Kidney (tissue), 14 donors: ENCODE data around the gene CRHR2. TPM values are rescaled to one million over a fixed set of nuclear protein-coding genes. Genes with fewer than 3 reads are reported as not detected.
A peak's percentile ranks its signal among the peaks of the same experiment; 100 is the strongest.

Experiments used
- DNase-seq, 5 donors: peaks; one replicate each; pipeline ENCODE4 v3.0.0-alpha.2; 2013 to 2020
- FAIRE-seq: peaks from 2 replicates; lab custom pipeline; 2012; peaks lifted over from hg19 to GRCh38; lab: Jason Lieb, UNC
- H3K27ac ChIP-seq, 2 donors: one replicate each; pipeline ENCODE4 v1.7.0; 2013; ENCODE audit warnings: low read depth in 2 of 2, low read length in 2 of 2, inconsistent platforms in 1 of 2
- H3K27me3 ChIP-seq: one replicate; pipeline ENCODE4 v1.7.1; 2013; ENCODE audit warnings: low read length, inconsistent platforms; ENCODE audit not compliant: control insufficient read depth, insufficient read depth
- H3K36me3 ChIP-seq, 3 donors: one replicate each; pipeline versions ENCODE4 v1.7.0 to v1.7.1; 2013; ENCODE audit warnings: low read length in 3 of 3, control low read depth in 1 of 3, inconsistent platforms in 1 of 3; ENCODE audit not compliant: insufficient read depth in 3 of 3, control insufficient read depth in 2 of 3
- H3K4me1 ChIP-seq, 3 donors: one replicate each; pipeline versions ENCODE4 v1.7.0 to v1.7.1; 2013; ENCODE audit warnings: low read length in 3 of 3, inconsistent platforms in 1 of 3, low read depth in 1 of 3; ENCODE audit not compliant: control insufficient read depth in 2 of 3, insufficient read depth in 2 of 3
- H3K4me3 ChIP-seq, 3 donors: one replicate each; pipeline versions ENCODE4 v1.7.0 to v1.8.1; 2013; ENCODE audit warnings: low read length in 3 of 3, control low read depth in 1 of 3, inconsistent platforms in 1 of 3
- H3K9ac ChIP-seq, 3 donors: one replicate each; pipeline versions ENCODE4 v1.7.0 to v1.7.1; 2013; ENCODE audit warnings: low read length in 3 of 3, control low read depth in 1 of 3, inconsistent platforms in 1 of 3
- H3K9me3 ChIP-seq, 3 donors: one replicate each; pipeline versions ENCODE4 v1.7.0 to v1.7.1; 2013; ENCODE audit warnings: low read length in 3 of 3, control low read depth in 1 of 3, inconsistent platforms in 1 of 3; ENCODE audit not compliant: control insufficient read depth in 2 of 3, insufficient read depth in 1 of 3
- intact Hi-C: fragments of 100-400 bp; cut with DNase I; formaldehyde crosslinking; loops from one replicate; pipeline ENCODE4 v1.11.1; 2022
- polyA plus RNA-seq: library from polyadenylated mRNA; stranded (reverse); fragments of 350-450 nt; fragmentation: Illumina TruSeq; extraction: RNeasy Lipid Tissue Mini Kit (QIAGEN cat#74804); gene quantifications from one replicate; pipeline ENCODE4 v1.2.3, GENCODE V29; 2014; ENCODE audit warnings: low read depth, low replicate concordance; ENCODE audit not compliant: insufficient read depth
- total RNA-seq: library from RNA; stranded (reverse); fragmentation: NEBNext Ultra II Directional; extraction: Animal tissue kit (Norgen Biotek cat#: 25700); gene quantifications from one replicate; pipeline ENCODE4 v1.2.1, GENCODE V29; 2021
- TF ChIP-seq, protein P1 (sequence below): IDR thresholded peaks from 3 replicates; pipeline ENCODE4 v1.5.1; 2012; ENCODE audit warnings: mild to moderate bottlenecking, moderate library complexity, borderline replicate concordance; ENCODE audit not compliant: insufficient read depth; ENCODE audit errors: extremely low read depth
- donor health status: control.
- donor health status: control.
- donor health status: control.
- donor health status: control.
- donor health status: control.
- donor health status: DM: yes; HTN: yes; CAD: no.
- donor health status: Normal renal cell carcinoma (clear cell type).

Gene CRHR2
- total and polyA plus RNA-seq, 2 donors from 2014 or later, result not detected

DNA sequence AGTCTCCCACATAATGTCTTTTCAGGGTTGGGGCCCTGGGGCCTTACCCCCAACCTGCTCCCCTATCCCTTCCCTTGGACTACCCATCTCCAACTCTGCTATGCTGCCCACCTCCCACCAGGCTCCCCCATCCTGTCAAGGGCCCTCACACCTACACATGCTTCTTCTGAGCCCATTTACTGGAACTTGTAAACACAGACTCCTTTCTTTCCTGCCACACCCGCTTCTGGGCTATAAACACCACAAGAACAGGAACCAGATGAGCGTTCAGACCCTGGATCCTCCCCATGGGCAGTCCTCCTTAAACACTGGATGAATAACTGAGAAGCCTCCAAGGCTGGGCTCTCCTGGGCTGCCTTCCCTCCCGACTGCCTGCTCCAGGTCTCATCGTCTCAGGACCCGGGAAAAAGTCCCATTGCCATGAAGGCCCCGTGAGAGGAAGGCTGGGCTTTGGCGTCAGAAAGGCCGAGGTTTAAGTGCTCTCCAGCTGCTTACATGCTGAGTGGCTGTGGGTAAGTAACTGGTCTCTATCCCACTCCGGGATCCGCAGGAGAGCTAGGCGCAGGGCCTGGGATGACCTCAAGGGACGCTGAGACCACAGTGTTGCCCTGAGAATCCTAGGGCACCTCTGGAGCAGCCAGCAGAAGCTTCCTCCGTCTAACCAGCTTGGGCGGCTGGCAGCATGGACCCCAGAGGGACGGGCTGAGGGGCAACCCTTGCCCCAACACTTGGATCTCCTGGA is 15.6 kb upstream of the CRHR2 start:
- Histone ChIP-seq H3K4me1 (no peaks in the 10 kb centered on the region), H3K27me3 (no peaks in the 10 kb centered on the region), H3K4me3 (no peak overlapping the region), H3K36me3 (no peaks in the 10 kb centered on the region), H3K9me3 (no peaks in the 10 kb centered on the region), H3K9ac (no peak overlapping the region), H3K27ac (no peak overlapping the region)
- intact Hi-C loops, result no loop called here
- TF ChIP-seq, protein P1, sequence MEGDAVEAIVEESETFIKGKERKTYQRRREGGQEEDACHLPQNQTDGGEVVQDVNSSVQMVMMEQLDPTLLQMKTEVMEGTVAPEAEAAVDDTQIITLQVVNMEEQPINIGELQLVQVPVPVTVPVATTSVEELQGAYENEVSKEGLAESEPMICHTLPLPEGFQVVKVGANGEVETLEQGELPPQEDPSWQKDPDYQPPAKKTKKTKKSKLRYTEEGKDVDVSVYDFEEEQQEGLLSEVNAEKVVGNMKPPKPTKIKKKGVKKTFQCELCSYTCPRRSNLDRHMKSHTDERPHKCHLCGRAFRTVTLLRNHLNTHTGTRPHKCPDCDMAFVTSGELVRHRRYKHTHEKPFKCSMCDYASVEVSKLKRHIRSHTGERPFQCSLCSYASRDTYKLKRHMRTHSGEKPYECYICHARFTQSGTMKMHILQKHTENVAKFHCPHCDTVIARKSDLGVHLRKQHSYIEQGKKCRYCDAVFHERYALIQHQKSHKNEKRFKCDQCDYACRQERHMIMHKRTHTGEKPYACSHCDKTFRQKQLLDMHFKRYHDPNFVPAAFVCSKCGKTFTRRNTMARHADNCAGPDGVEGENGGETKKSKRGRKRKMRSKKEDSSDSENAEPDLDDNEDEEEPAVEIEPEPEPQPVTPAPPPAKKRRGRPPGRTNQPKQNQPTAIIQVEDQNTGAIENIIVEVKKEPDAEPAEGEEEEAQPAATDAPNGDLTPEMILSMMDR, result no peak
- no peak for FAIRE-seq
- peak in 1 of 5 donors; percentile 41 for DNase-seq

DNA sequence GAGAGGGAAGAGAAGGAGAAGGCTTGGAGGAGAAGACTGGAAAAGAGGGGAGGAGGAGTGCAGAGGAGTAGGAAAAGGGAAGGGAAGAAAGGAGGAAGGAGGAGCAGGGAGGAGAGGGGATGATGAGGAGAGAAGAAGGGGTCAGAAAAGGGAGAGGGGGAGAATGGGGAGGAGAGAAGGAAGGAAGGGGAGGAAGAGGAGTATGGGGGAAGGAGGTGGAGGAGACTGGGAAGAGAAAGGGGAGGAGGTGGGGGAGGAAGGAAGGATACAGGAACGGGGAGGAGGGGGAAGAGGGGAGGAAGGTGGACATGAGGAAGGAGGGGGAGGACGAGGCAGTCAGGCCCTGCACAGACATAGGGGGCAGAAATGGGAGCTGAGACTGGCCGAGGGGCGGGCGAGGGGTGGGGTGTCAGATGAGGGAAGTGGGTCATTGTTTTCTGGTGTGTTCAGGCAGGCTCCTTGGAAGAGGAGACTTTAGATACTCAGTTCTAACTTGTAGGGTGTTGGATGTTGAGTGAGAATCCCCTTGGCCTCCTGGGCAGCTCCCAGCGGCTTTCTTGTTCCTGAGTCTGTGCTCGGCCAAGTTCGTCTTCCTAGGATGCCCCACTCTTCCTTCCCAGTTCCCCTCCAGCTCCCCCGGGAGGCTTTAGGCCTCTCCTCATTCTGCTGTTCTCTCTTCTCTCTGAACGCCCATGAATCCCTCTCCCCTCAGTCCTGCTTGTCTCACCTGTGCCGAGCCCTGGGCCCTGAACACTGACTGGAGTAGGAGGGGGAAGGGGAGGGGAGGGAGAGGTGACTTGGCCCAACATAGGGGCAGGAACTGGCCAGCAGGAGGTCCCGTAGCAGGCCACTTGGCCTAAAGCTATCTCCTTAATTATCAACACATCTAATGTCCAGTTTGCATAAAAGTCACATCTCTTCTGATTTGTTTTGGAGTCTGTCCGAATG is 12.8 kb upstream of the CRHR2 start:
- Histone ChIP-seq H3K27me3 (no peaks in the 10 kb centered on the region), H3K9ac (no peak overlapping the region), H3K4me3 (no peak overlapping the region), H3K36me3 (no peaks in the 10 kb centered on the region), H3K27ac (no peak overlapping the region), H3K9me3 (no peaks in the 10 kb centered on the region), H3K4me1 (no peaks in the 10 kb centered on the region)
- intact Hi-C loops, result no loop called here
- TF ChIP-seq, protein P1, result no peak
- FAIRE-seq (no peak), DNase-seq (peak in 1 of 5 donors; percentile 26)

DNA sequence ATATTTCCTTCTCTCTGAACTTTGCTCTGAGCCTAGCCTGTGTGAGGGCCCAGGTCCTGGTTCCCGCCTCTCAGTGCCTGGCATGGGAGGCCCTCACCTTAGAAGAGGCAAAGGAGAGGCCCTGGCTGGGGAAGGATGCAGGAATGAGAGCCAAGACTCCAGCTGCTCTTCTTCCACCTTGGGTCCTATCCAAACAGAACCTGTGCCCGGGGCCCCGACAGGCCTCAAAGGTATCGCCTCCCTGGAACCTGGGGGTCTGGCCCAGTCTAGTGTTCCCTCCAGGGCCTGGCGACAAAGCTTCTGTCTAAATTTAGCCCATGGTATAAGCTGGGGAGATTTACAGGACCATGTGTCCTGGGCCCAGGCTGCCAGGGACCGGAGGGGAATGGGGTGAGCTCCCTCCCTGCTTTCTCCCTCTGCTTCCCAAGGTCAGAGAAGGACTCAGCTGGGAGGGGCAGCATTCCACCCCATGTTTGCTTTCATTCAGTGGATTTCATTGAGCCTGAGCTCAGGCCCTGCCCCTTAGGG is 12.0 kb upstream of the CRHR2 start:
- FAIRE-seq (no peak), DNase-seq (peak in 3 of 5 donors; percentile 11 to 62 (median 17))
- H3K27ac ChIP-seq, result no peak overlapping the region
- no peaks in the 10 kb centered on the region for H3K9me3 ChIP-seq
- no peaks in the 10 kb centered on the region for H3K4me1 ChIP-seq
- no peak overlapping the region for H3K9ac ChIP-seq
- no peaks in the 10 kb centered on the region for H3K36me3 ChIP-seq
- no peaks in the 10 kb centered on the region for H3K27me3 ChIP-seq
- TF ChIP-seq, protein P1, result no peak
- intact Hi-C loops, result no loop called here
- H3K4me3 ChIP-seq, result no peak overlapping the region
